HepG2 (cell line): ENCODE data around the gene DAPK3. TPM values are rescaled to one million over a fixed set of nuclear protein-coding genes. Genes with fewer than 3 reads are reported as not detected.

Source experiments
- ATAC-seq: fragments of 200-7000 bp; cut with Tn5 transposase; 3 replicates; pipeline ENCODE4 v1.9.1; 2020; ENCODE audit warnings: mild to moderate bottlenecking, moderate library complexity
- BruUV-seq: library from RNA; stranded (reverse); fragments of 400-500 nt; replicated peaks from 2 replicates; lab custom pipeline; 2021; lab: Mats Ljungman, UMichigan
- CTCF ChIA-PET: fragments of 300-600 bp; formaldehyde crosslinking; extraction: SDS; loops from one replicate; lab custom pipeline; 2021; ENCODE audit warnings: low total read pairs, inconsistent platforms, low intra/inter-chr PET ratio; lab: Yijun Ruan, JAX
- POLR2A ChIA-PET: fragments of 350-600 bp; sonication (Branson Sonifier 250); formaldehyde crosslinking; loops from one replicate; lab custom pipeline; 2020; ENCODE audit warnings: antibody characterized with exemption, inconsistent platforms; lab: Yijun Ruan, JAX
- DNase-seq: peaks from one replicate; pipeline ENCODE4 v3.0.0-alpha.2; 2015; ENCODE audit warnings: low spot score
- FAIRE-seq: peaks from 3 replicates; lab custom pipeline; 2011; peaks lifted over from hg19 to GRCh38; lab: Jason Lieb, UNC
- H2AFZ ChIP-seq: one replicate; pipeline ENCODE4 v1.6.1; 2011; ENCODE audit warnings: low read length, inconsistent platforms
- H3K27ac ChIP-seq: fragments of 300-600 bp; 3 replicates; pipeline ENCODE4 v1.8.0; 2011; ENCODE audit warnings: mixed run types, mild to moderate bottlenecking, mixed read lengths, low read length, inconsistent platforms; ENCODE audit not compliant: insufficient read depth; ENCODE audit errors: extremely low read length
- H3K27me3 ChIP-seq, 2 experiments: fragments of 200-600 bp in 1 of 2; 2 replicates in 1 of 2; 3 replicates in 1 of 2; pipeline versions ENCODE4 v1.6.0 to v1.8.0; 2011; ENCODE audit warnings: low read length in 2 of 2, mild to moderate bottlenecking in 2 of 2, moderate library complexity in 2 of 2, inconsistent platforms in 1 of 2; ENCODE audit not compliant: insufficient read depth in 2 of 2, control insufficient read depth in 1 of 2
- H3K36me3 ChIP-seq, 2 experiments: fragments of 200-600 bp in 1 of 2; replicated peaks in 1 of 2; 2 replicates in 1 of 2; 3 replicates in 1 of 2; pipeline versions ENCODE4 v1.5.1 to v1.8.0; 2011; ENCODE audit warnings: low read length in 2 of 2, inconsistent platforms in 1 of 2; ENCODE audit not compliant: insufficient read depth in 2 of 2, control insufficient read depth in 1 of 2
- H3K4me1 ChIP-seq: 2 replicates; pipeline ENCODE4 v1.5.1; 2012; ENCODE audit warnings: low read length, inconsistent platforms; ENCODE audit not compliant: insufficient read depth
- H3K4me2 ChIP-seq: 2 replicates; pipeline ENCODE4 v1.6.0; 2011; ENCODE audit warnings: low read depth, low read length, inconsistent platforms
- H3K4me3 ChIP-seq, 3 experiments: fragments of 200-600 bp in 1 of 3; sonication (generic), shearing (Covaris generic) in 1 of 3; replicated peaks in 1 of 3; 2 replicates each; pipeline ENCODE4 v1.5.1; 2011 to 2016; ENCODE audit warnings: low read length in 3 of 3, inconsistent platforms in 2 of 3, low read depth in 2 of 3, mild to moderate bottlenecking in 2 of 3, control low read depth in 1 of 3, mixed read lengths in 1 of 3; ENCODE audit not compliant: insufficient read depth in 1 of 3
- H3K79me2 ChIP-seq: one replicate; pipeline ENCODE4 v1.6.1; 2011; ENCODE audit warnings: low read length, inconsistent platforms; ENCODE audit not compliant: insufficient read depth
- H3K9ac ChIP-seq: 2 replicates; pipeline ENCODE4 v1.6.0; 2011; ENCODE audit warnings: mild to moderate bottlenecking, low read depth, low read length, inconsistent platforms; ENCODE audit not compliant: insufficient read depth
- H3K9me3 ChIP-seq: 2 replicates; pipeline ENCODE4 v1.5.1; 2012; ENCODE audit warnings: mild to moderate bottlenecking, low read length
- H4K20me1 ChIP-seq: 2 replicates; pipeline ENCODE4 v1.6.0; 2011; ENCODE audit warnings: inconsistent platforms, mild to moderate bottlenecking, low read length, moderate library complexity; ENCODE audit not compliant: insufficient read depth
- CREBL2 ChIP-seq: sonication (generic); formaldehyde crosslinking; IDR thresholded peaks from 2 replicates; pipeline ENCODE4 v1.8.1; 2023; ENCODE audit warnings: missing genetic modification reagents, mild to moderate bottlenecking, borderline replicate concordance
- ETV6 ChIP-seq: sonication (generic); formaldehyde crosslinking; conservative IDR thresholded peaks from 2 replicates; pipeline ENCODE4 v1.4.0; 2020; ENCODE audit warnings: missing genetic modification reagents
- HNRNPK ChIP-seq: fragments of 200-400 bp; formaldehyde crosslinking; IDR thresholded peaks from 2 replicates; pipeline ENCODE4 v1.6.1; 2018; ENCODE audit warnings: low read length, low read depth, moderate library complexity, mild to moderate bottlenecking; ENCODE audit not compliant: poor library complexity, severe bottlenecking
- ISX ChIP-seq: sonication (generic); formaldehyde crosslinking; conservative IDR thresholded peaks from 2 replicates; pipeline ENCODE4 v1.5.0; 2020; ENCODE audit warnings: missing genetic modification reagents
- SIN3A ChIP-seq: IDR thresholded peaks from 2 replicates; pipeline ENCODE4 v1.6.1; 2011; ENCODE audit warnings: low read depth, mild to moderate bottlenecking, control low read depth, low read length, borderline replicate concordance
- SMYD3 ChIP-seq: sonication (generic); formaldehyde crosslinking; IDR thresholded peaks from 2 replicates; pipeline ENCODE4 v1.8.1; 2023; ENCODE audit warnings: mild to moderate bottlenecking, missing genetic modification reagents
- ZBTB33 ChIP-seq: sonication (generic); formaldehyde crosslinking; IDR thresholded peaks from 2 replicates; pipeline ENCODE4 v1.4.0; 2020; ENCODE audit warnings: missing genetic modification reagents
- ZNF329 ChIP-seq: sonication (generic); formaldehyde crosslinking; IDR thresholded peaks from 2 replicates; pipeline ENCODE4 v1.9.0; 2021; ENCODE audit warnings: low read depth, mild to moderate bottlenecking, missing genetic modification reagents
- ZNF589 ChIP-seq: sonication (generic); formaldehyde crosslinking; conservative IDR thresholded peaks from 2 replicates; pipeline ENCODE4 v1.8.0; 2022; ENCODE audit warnings: mild to moderate bottlenecking, moderate library complexity, missing genetic modification reagents
- ZNF850 ChIP-seq: sonication (generic); formaldehyde crosslinking; conservative IDR thresholded peaks from 2 replicates; pipeline ENCODE4 v1.9.0; 2021; ENCODE audit warnings: mild to moderate bottlenecking, missing genetic modification reagents
- WGBS: methylation state at CpG from one replicate; pipeline ENCODE4 v1.1.6; 2017; ENCODE audit warnings: low lambda C conversion rate; 5-methylcytosine and 5-hydroxymethylcytosine counted together
- in situ Hi-C: cut with HindIII; loops from 2 replicates; pipeline ENCODE4 v1.10.0; 2017; ENCODE audit warnings: low pct_unique_long_range_greater_than_20kb; ENCODE audit not compliant: extremely low pct_ligation_motif_present
- intact Hi-C: fragments of 100-400 bp; cut with micrococcal nuclease; formaldehyde crosslinking; loops from one replicate; pipeline ENCODE4 v1.10.0; 2022; ENCODE audit not compliant: unreplicated experiment
- polyA plus RNA-seq, 8 experiments: library from polyadenylated mRNA; depleted of rRNA in 3 of 8; stranded (reverse) in 7 of 8; unstranded in 1 of 8; fragments of >200 nt; fragmentation: Illumina TruSeq in 4 of 8; extraction: Trizol in 4 of 8; gene quantifications; 2 replicates each; pipeline versions ENCODE4 v1.2.1 to v1.2.3, GENCODE V29; 2011 to 2016; ENCODE audit warnings: low read depth in 4 of 8, missing spikeins in 1 of 8, mixed read lengths in 1 of 8; ENCODE audit not compliant: insufficient read depth in 1 of 8
- total RNA-seq, 5 experiments: library from RNA; depleted of rRNA; stranded (reverse); fragments of >200 nt; fragmentation: Illumina TruSeq; extraction: Trizol; gene quantifications; 2 replicates each; pipeline ENCODE4 v1.2.3, GENCODE V29; 2016; ENCODE audit warnings: low read depth in 1 of 5

DAPK3 gene
- total and polyA plus RNA-seq, 2 of the 13 experiments (the other 11 are each of a cell fraction or from before 2014, with no cell fraction given), result 30.5 to 37.3 TPM

GRCh38 chr19:4012975-4013634, 42.2 kb upstream of the DAPK3 start:
- Histone ChIP-seq H3K4me1 (peaks cover 23% of the 10 kb centered on the region), H4K20me1 (0 out of 2 replicates have a peak, but pooled peaks cover 9% of the 10 kb centered on the region), H3K79me2 (peaks cover 31% of the 10 kb centered on the region), H2AFZ (no peak overlapping the region), H3K9ac (no peak overlapping the region), H3K4me2 (no peak overlapping the region), H3K27me3 (no peaks in the 10 kb centered on the region; a peak in 1 of 5 replicates), H3K4me3 (no peak overlapping the region), H3K9me3 (no peaks in the 10 kb centered on the region), H3K27ac (no peak overlapping the region), H3K36me3 (peaks cover 15 to 31% of the 10 kb centered on the region in 2 experiments; a peak in 4 of 5 replicates)
- FAIRE-seq, result no peak
- in situ Hi-C loops (no loop called here), intact Hi-C loops (no loop called here)
- ChIA-PET POLR2A (no interaction called here), CTCF (no interaction called here)
- WGBS, result over 99% methylated on average over 26 of the region's 33 CpGs
- TF ChIP-seq SMYD3 (CRISPR knock-in tag), result no peak
- no peak for TF ChIP-seq SIN3A
- TF ChIP-seq ISX (CRISPR knock-in tag), result no peak
- no peak for TF ChIP-seq ZNF329
- TF ChIP-seq ETV6 (CRISPR knock-in tag), result no peak
- TF ChIP-seq ZNF850 (CRISPR knock-in tag), result no peak
- DNase-seq, result no peak
- no peak for ATAC-seq
- BruUV-seq, result no TSS peak

GRCh38 chr19:4012092-4012974, 41.4 kb upstream of the DAPK3 start:
- Histone ChIP-seq H3K4me2 (no peak overlapping the region), H3K36me3 (peaks cover 15 to 29% of the 10 kb centered on the region in 2 experiments; a peak in 4 of 5 replicates), H3K27ac (no peak overlapping the region), H3K9ac (0 out of 2 replicates have a peak overlapping the region, but pooled peaks have one; percentile 22), H3K79me2 (peaks cover 34% of the 10 kb centered on the region), H3K9me3 (no peaks in the 10 kb centered on the region), H3K27me3 (no peaks in the 10 kb centered on the region; a peak in 1 of 5 replicates), H2AFZ (no peak overlapping the region), H3K4me1 (peaks cover 23% of the 10 kb centered on the region), H3K4me3 (no peak overlapping the region), H4K20me1 (0 out of 2 replicates have a peak, but pooled peaks cover 9% of the 10 kb centered on the region)
- no peak for ATAC-seq
- in situ Hi-C loops, result no loop called here
- ChIA-PET POLR2A (no interaction called here), CTCF (no interaction called here)
- no peak for DNase-seq
- FAIRE-seq, result no peak
- TF ChIP-seq ZNF589 (no peak), CREBL2 (CRISPR knock-in tag) (no peak), ZBTB33 (peak; percentile 39; the same call in 1 of the 2 replicates), HNRNPK (no peak)
- WGBS, result 94% methylated on average over 21 of the region's 27 CpGs
- intact Hi-C loops, result no loop called here
- no TSS peak for BruUV-seq
